Thoracic aorta (tissue), 2 donors: Measurements from ENCODE around the gene ELK3. TPM values are rescaled to one million over a fixed set of nuclear protein-coding genes. Genes with fewer than 3 reads are reported as not detected.

Experiments used
- ATAC-seq: fragments of 150-250 bp; one replicate; pipeline ENCODE4 v1.8.0; 2017; ENCODE audit warnings: low read depth; ENCODE audit not compliant: insufficient number of reproducible peaks, low FRiP score
- DNase-seq: peaks from one replicate; pipeline ENCODE4 v3.0.0-alpha.2; 2020; ENCODE audit warnings: low spot score
- H3K27ac ChIP-seq, 2 donors: fragments of 200-600 bp; sonication (generic); 1 replicate in 1 of 2; 2 replicates in 1 of 2; pipeline ENCODE4 v1.5.1; 2016; ENCODE audit warnings: mild to moderate bottlenecking in 2 of 2, moderate library complexity in 2 of 2
- H3K27me3 ChIP-seq: fragments of 200-600 bp; sonication (generic); replicated peaks from 2 replicates; pipeline ENCODE4 v1.6.0; 2016; ENCODE audit warnings: mild to moderate bottlenecking; ENCODE audit not compliant: insufficient read depth
- H3K36me3 ChIP-seq: fragments of 200-600 bp; sonication (generic); one replicate; pipeline ENCODE4 v1.5.1; 2016
- H3K4me1 ChIP-seq, 2 donors: fragments of 200-600 bp; sonication (generic); 1 replicate in 1 of 2; 2 replicates in 1 of 2; pipeline versions ENCODE4 v1.5.1 to v1.6.0; 2016; ENCODE audit warnings: low read depth in 2 of 2, mild to moderate bottlenecking in 1 of 2; ENCODE audit not compliant: control insufficient read depth in 1 of 2
- H3K4me3 ChIP-seq: fragments of 200-600 bp; sonication (generic); 2 replicates; pipeline ENCODE4 v1.5.1; 2016; ENCODE audit warnings: mild to moderate bottlenecking
- H3K9me3 ChIP-seq: fragments of 200-600 bp; sonication (generic); 2 replicates; pipeline ENCODE4 v1.5.1; 2016
- CTCF ChIP-seq: fragments of 200-600 bp; sonication (generic); IDR thresholded peaks from one replicate; pipeline ENCODE4 v1.5.1; 2019; ENCODE audit warnings: antibody characterized with exemption
- total RNA-seq, 2 donors: library from RNA; depleted of rRNA; stranded (reverse); fragments of >200 nt; gene quantifications; one replicate each; pipeline versions ENCODE4 v1.1.0 to v1.2.3, GENCODE V29; 2016

The ELK3 gene
- total RNA-seq, 2 donors from 2014 or later: 19.9 to 40.6 TPM

- no peaks in the 10 kb centered on the region for H3K27me3 ChIP-seq
- H3K36me3 ChIP-seq: no peaks in the 10 kb centered on the region
- H3K4me1 ChIP-seq: peaks cover 28 to 38% of the 10 kb centered on the region in 2 donors
- H3K4me3 ChIP-seq: no peak overlapping the region
- no peaks in the 10 kb centered on the region for H3K9me3 ChIP-seq
- DNase-seq: no peak
- no peak for TF ChIP-seq CTCF
- no peak overlapping the region for H3K27ac ChIP-seq
- ATAC-seq: no peak
Observed at GRCh38 chr12:96239711-96240635, 45.8 kb downstream of the ELK3 start.

- H3K9me3 ChIP-seq: no peaks in the 10 kb centered on the region
- TF ChIP-seq CTCF: no peak
- no peaks in the 10 kb centered on the region for H3K27me3 ChIP-seq
- H3K4me1 ChIP-seq: peaks cover 28 to 31% of the 10 kb centered on the region in 2 donors
- DNase-seq (no peak), ATAC-seq (no peak)
- H3K4me3 ChIP-seq: no peak overlapping the region
- H3K36me3 ChIP-seq: no peaks in the 10 kb centered on the region
- no peak overlapping the region for H3K27ac ChIP-seq
Observed at GRCh38 chr12:96240656-96241055, 46.5 kb downstream of the ELK3 start.

- no peak overlapping the region for H3K4me3 ChIP-seq
- peaks cover 22 to 23% of the 10 kb centered on the region in 2 donors for H3K4me1 ChIP-seq
- no peak for TF ChIP-seq CTCF
- no peaks in the 10 kb centered on the region for H3K27me3 ChIP-seq
- no peak for ATAC-seq
- no peaks in the 10 kb centered on the region for H3K36me3 ChIP-seq
- no peak overlapping the region for H3K27ac ChIP-seq
- DNase-seq: no peak
- no peaks in the 10 kb centered on the region for H3K9me3 ChIP-seq
Observed at GRCh38 chr12:96241431-96241830, 47.3 kb downstream of the ELK3 start.

- Histone ChIP-seq H3K27me3 (no peaks in the 10 kb centered on the region), H3K36me3 (no peaks in the 10 kb centered on the region), H3K4me3 (no peak overlapping the region), H3K4me1 (peaks cover 19 to 21% of the 10 kb centered on the region in 2 donors), H3K27ac (no peak overlapping the region), H3K9me3 (no peaks in the 10 kb centered on the region)
- ATAC-seq (no peak), DNase-seq (peak; percentile 39)
- no peak for TF ChIP-seq CTCF
Observed at GRCh38 chr12:96241846-96242256, 47.7 kb downstream of the ELK3 start.

GRCh38 chr12:96242597-96242996 lies 48.4 kb downstream of the ELK3 start:
- Histone ChIP-seq H3K9me3 (no peaks in the 10 kb centered on the region), H3K4me3 (no peak overlapping the region), H3K4me1 (peaks cover 12 to 13% of the 10 kb centered on the region in 2 donors), H3K27ac (no peak overlapping the region), H3K27me3 (no peaks in the 10 kb centered on the region), H3K36me3 (no peaks in the 10 kb centered on the region)
- DNase-seq (no peak), ATAC-seq (no peak)
- TF ChIP-seq CTCF: no peak
